GM19099 (cell line): ENCODE data around the gene CCDC88B.

Source experiments
- POLR2A ChIP-seq: IDR thresholded peaks from 3 replicates; pipeline ENCODE4 v1.6.1; 2011; ENCODE audit warnings: low read depth; ENCODE audit not compliant: insufficient read length; ENCODE audit errors: extremely low read depth

The CCDC88B gene

DNA sequence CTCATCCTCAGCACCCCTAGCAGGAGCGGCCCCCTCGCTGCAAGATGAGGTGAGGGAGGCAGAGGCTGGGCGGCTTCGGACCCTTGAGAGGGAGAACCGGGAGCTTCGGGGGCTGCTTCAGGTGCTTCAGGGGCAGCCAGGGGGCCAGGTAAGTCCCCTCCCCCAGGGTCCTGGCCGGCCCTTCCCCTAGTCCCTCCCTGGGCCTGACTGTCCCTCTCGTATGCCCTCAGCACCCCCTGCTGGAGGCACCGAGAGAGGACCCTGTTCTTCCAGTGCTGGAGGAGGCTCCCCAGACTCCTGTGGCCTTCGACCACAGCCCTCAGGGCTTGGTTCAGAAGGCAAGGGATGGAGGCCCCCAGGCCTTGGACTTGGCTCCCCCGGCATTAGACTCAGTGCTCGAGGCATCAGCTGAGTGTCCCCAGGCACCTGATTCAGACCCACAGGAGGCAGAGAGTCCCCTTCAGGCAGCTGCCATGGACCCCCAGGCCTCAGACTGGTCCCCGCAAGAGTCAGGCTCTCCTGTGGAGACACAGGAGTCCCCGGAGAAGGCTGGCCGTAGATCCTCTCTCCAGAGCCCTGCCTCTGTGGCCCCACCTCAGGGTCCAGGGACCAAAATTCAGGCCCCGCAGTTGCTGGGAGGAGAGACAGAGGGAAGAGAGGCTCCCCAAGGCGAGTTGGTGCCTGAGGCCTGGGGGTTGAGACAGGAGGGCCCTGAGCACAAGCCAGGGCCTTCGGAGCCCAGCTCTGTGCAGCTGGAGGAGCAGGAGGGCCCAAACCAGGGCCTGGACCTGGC is 4.0 kb downstream of the CCDC88B start:
- TF ChIP-seq POLR2A, result no peak

GRCh38 chr11:64344787-64345186 is 4.8 kb downstream of the CCDC88B start:
- TF ChIP-seq POLR2A, result no peak

DNA sequence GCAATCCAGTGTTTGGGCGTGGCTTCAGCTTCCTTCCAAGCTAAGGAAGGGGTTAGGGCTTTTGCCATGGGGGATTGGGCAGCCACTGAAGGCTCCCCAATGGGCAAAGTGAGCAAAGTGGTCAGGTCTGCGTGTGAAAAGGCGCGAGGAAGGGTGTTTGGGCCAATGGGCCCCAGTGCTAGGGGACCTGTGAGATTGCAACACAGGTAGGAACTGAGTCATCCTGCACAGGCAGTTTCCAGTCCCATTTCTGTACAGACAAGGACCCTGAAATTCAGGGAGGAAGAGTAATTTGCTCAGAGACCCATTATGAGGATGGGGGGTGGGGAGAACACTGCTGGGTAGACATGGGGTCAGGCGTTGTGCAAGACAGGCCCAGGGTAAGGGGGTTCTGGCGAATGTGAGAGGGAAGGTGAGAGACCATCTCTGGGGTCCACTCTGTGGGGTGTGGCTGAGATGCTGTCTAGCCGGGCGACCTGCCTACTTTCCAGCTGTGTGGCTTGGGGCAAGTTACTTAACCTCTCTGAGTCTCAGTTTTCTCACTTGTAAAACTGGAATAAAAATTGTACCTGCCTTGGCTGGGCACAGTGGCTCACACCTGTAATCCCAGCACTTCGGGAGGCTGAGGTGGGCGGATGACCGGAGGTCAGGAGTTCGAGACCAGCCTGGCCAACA is 7.3 kb downstream of the CCDC88B start:
- TF ChIP-seq POLR2A, result no peak

GRCh38 chr11:64348383-64349024 is 8.5 kb downstream of the CCDC88B start:
- no peak for TF ChIP-seq POLR2A

GRCh38 chr11:64349025-64349387 is 9.0 kb downstream of the CCDC88B start:
- TF ChIP-seq POLR2A, result no peak

- no peak for TF ChIP-seq POLR2A
These were observed 9.4 kb downstream of the CCDC88B start for GRCh38 chr11:64349404-64349803.

GRCh38 chr11:64351136-64351631 is 11.2 kb downstream of the CCDC88B start:
- no peak for TF ChIP-seq POLR2A

GRCh38 chr11:64352099-64352994 is 12.3 kb downstream of the CCDC88B start:
- no peak for TF ChIP-seq POLR2A

DNA sequence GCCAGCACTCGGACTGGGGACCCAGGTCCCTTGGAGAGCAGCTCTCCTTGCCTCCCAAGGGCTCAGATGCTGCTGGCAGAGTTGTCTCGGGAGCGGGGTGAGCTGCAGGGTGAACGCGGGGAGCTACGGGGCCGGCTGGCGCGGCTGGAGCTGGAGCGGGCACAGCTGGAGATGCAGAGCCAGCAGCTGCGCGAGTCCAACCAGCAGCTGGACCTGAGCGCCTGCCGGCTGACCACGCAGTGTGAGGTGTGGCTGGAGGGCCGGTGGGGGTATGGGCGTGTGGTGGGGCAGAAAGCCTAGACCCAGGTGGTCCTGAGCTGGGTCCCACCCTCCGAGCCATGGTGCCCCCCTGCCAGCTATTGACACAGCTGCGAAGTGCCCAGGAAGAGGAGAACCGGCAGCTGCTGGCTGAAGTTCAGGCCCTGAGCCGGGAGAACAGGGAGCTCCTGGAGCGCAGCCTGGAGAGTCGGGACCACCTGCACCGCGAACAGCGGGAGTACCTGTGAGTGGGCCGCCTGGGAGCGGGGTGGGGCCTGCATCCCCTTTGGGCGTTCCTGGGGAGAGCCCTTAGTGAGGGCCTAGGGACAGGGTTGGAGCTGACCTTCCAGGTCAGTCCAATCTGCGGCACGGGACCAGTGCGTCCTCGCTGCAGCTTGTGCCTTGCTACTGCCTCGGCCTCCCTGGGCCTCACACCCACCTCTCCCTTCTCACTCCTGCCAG is 13.2 kb downstream of the CCDC88B start:
- no peak for TF ChIP-seq POLR2A

- no peak for TF ChIP-seq POLR2A
These were observed 13.9 kb downstream of the CCDC88B start for GRCh38 chr11:64353715-64354506.

DNA sequence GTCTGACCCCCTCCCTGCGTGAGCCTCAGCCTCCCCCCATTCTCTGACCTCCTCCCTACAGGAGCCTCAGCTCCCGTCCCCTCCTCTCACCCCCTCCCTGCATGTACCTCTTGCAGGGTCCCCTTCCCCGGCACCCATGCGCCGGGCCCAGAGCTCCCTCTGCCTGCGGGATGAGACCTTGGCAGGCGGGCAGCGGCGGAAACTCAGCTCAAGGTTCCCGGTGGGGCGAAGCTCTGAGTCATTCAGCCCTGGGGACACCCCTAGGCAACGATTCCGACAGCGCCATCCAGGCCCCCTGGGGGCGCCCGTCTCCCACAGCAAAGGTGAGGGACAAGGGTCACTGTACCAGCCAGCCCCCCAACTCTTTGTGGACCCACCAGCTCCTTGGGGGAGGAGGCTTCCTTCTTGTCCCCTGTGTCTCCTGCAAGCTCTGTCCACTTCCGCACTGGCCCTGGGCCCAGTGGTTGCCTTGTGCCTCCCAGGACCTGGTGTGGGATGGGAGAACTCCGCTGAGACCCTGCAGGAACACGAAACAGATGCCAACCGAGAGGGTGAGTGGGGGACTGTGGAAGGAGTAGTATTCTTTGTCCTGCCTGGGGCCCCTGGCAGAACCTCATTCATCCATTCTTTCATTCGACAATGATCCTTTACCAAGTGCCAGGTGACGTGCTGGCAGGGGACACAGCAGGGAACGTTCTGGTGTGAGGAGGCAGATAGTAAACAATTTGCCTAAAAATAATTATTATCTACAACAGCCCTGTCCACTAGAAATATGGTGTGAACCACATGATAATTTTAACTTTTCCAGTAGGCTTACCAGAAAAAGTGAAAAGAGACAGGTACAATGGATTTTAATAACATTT is 15.3 kb downstream of the CCDC88B start:
- no peak for TF ChIP-seq POLR2A
